Stimulated activated CD8-positive, alpha-beta memory T cell treated with anti-CD3 and anti-CD28 coated beads, Interleukin-4, amount 100 ng/mL, for 1 hour (primary cell): ENCODE data around the gene CDIPT.
"Not testable (repeated sequence)": the region's sequence is repeated elsewhere in the genome, so short reads cannot be mapped to it uniquely, and the experiment has no call there.

Experiments
- DNase-seq, 2 donors: peaks; one replicate each; pipeline ENCODE4 v3.0.0-alpha.2; 2020; ENCODE audit warnings: low read depth in 2 of 2, low spot score in 1 of 2

The CDIPT gene

GRCh38 chr16:29897333-29897732 lies 34.3 kb upstream of the CDIPT start:
- no peak for DNase-seq

GRCh38 chr16:29896841-29897240 lies 33.8 kb upstream of the CDIPT start:
- DNase-seq, result no peak

GRCh38 chr16:29894352-29894751 lies 31.3 kb upstream of the CDIPT start:
- DNase-seq, result no peak

- no peak for DNase-seq
Measured at GRCh38 chr16:29893553-29893952, 30.5 kb upstream of the CDIPT start.

GRCh38 chr16:29892458-29892813 lies 29.4 kb upstream of the CDIPT start:
- DNase-seq, result no peak

GRCh38 chr16:29891525-29892457 lies 28.8 kb upstream of the CDIPT start:
- no peak for DNase-seq

GRCh38 chr16:29889372-29889771 lies 26.3 kb upstream of the CDIPT start:
- DNase-seq, result not testable (repeated sequence)

- DNase-seq, result no peak
Measured at GRCh38 chr16:29883987-29884386, 21.0 kb upstream of the CDIPT start.

- no peak for DNase-seq
Measured at GRCh38 chr16:29881050-29881449, 18.0 kb upstream of the CDIPT start.

GRCh38 chr16:29878172-29878571 lies 15.1 kb upstream of the CDIPT start:
- DNase-seq, result no peak

GRCh38 chr16:29877266-29877961 lies 14.4 kb upstream of the CDIPT start:
- DNase-seq, result no peak

- no peak for DNase-seq
Measured at GRCh38 chr16:29876594-29877249, 13.7 kb upstream of the CDIPT start.

- DNase-seq, result no peak
Measured at GRCh38 chr16:29876217-29876593, 13.2 kb upstream of the CDIPT start.

GRCh38 chr16:29875206-29875605 lies 12.2 kb upstream of the CDIPT start:
- DNase-seq, result no peak

- DNase-seq, result no peak
Measured at GRCh38 chr16:29873319-29873718, 10.3 kb upstream of the CDIPT start.

GRCh38 chr16:29871822-29872546 lies 9.0 kb upstream of the CDIPT start:
- no peak for DNase-seq

GRCh38 chr16:29869067-29869466 lies 6.0 kb upstream of the CDIPT start:
- not testable (repeated sequence) for DNase-seq

GRCh38 chr16:29868396-29869009 lies 5.5 kb upstream of the CDIPT start:
- no peak for DNase-seq

GRCh38 chr16:29864205-29864604 lies 1.2 kb upstream of the CDIPT start:
- DNase-seq, result no peak

- no peak for DNase-seq
Measured at GRCh38 chr16:29863669-29863984, 601 bp upstream of the CDIPT start.

GRCh38 chr16:29862383-29862883 lies 593 bp downstream of the CDIPT start:
- no peak for DNase-seq
